ENCODE results near the gene ROBO1.

Gene ROBO1

GRCh38 chr3:79146024-79146423, 621.8 kb downstream of the ROBO1 start:
- DNase-seq: no peak

DNA sequence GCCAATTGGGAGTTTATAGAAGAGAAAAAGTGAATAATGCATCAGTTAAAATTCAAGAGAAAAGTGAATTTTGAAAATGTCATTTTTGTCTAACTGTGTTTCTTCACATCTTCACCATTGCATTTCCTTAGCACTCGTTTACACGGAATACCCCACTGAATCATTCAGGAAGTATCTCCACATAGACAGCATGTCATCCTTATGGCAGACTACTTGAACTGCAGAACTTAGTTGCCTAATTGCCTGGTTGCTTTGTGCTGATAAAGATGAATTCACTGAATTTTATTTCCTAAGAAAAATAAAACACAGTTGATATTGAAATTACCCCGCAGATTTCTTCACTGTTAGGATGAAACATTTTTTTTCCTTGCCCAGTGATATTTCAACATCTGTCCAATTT, 627.1 kb downstream of the ROBO1 start:
- no peak for DNase-seq

- DNase-seq: no peak
These were observed 628.3 kb downstream of the ROBO1 start for GRCh38 chr3:79139395-79140068.

DNA sequence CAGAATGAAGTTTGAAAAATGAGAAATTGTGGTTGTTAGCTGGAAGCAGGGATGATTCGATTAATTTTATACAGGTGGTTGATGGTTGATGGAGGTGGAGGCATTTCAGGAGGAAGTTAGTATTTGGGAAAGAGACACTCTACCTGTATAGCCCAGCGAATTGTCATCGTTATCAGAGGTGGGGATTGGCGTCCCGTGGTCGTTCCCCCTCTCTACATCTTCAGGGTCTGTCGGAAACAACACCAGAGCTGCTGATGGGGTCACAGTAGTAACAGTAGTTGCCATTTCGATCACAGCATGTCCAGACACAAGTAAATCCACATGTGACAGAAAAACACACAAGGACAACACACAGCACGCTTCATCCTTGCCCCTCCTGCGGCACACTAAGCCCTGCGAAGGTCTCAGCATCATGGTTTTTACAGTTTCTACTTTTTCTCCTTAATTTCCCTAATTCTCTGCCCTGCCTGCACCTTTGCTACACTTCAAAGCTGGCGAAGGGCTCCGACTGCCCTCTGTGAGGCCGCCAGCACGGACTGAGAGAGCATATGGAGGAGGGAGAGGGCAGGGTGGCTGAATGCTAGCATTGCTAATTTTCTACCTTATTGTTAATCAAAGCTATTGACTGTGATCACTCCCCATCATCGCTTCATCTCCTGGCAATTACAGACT, 642.3 kb downstream of the ROBO1 start:
- no peak for DNase-seq

DNA sequence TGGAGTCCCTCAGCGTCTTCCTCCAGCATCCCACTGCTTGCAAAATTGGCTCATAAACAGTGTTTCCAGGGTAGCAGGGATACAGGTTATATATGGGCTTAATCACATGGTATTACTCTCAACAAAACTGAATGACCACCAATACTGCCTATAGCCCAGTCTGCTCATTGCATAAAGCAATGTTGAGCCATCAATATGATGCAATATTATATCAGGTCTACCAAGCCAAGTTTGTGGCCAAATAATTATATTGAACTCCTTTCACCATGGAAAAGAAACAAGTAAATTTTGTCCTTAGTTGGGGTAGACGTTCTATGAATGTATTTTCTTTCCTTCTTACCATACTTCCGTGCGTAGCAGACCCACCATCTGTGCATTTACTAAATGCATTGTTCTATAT, 652.3 kb downstream of the ROBO1 start:
- no peak for DNase-seq

DNA sequence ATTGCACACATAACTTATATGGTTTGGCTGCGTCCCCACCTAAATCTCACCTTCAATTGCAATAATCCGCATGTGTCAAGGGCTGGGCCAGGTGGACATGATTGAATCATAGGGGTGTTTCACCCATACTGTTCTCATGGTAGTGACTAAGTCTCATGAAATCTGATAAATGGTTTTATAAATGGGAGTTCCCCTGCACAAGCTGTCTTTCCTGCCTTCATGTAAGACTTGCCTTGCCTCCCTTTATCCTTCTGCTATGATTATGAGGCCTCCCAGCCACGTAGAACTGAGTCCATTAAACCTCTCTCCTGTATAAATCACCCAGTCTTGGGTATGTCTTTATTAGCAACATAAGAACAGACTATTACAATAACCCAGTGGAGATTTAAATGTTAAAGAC, 653.9 kb downstream of the ROBO1 start:
- no peak for DNase-seq

DNA sequence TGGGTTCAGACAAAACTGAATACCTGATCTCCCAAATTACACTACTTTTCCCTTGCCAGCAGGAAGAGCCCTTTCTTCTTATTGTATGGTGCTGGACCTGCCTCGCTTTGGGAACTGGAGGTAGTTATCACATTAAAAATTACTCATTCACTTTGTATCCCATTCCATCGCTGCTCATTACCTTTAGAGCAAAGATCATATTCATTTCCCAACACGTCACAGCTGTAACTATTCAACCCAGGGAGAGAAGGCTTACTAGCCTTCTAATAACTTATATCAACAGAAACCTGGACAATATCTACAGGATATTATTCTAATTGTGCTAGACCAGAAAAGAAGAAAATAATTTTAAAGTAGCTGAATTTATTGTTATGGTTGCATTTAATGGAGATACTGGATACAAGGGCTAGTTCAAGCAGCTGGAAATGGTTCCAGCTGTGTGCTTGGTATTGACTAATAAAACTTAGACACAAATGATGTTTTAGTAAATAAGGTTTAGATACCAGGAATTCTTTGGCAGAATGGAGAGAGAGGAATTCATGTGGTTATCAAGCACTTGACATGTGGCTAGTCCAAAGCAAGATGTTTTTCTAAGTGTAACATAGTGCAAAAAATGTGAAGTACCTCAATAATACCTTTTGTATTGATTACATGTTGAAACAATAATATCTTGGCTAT, 656.3 kb downstream of the ROBO1 start:
- no peak for DNase-seq

GRCh38 chr3:79109754-79110153, 658.0 kb downstream of the ROBO1 start:
- DNase-seq: no peak

GRCh38 chr3:79103307-79103706, 664.5 kb downstream of the ROBO1 start:
- DNase-seq: no peak

DNA sequence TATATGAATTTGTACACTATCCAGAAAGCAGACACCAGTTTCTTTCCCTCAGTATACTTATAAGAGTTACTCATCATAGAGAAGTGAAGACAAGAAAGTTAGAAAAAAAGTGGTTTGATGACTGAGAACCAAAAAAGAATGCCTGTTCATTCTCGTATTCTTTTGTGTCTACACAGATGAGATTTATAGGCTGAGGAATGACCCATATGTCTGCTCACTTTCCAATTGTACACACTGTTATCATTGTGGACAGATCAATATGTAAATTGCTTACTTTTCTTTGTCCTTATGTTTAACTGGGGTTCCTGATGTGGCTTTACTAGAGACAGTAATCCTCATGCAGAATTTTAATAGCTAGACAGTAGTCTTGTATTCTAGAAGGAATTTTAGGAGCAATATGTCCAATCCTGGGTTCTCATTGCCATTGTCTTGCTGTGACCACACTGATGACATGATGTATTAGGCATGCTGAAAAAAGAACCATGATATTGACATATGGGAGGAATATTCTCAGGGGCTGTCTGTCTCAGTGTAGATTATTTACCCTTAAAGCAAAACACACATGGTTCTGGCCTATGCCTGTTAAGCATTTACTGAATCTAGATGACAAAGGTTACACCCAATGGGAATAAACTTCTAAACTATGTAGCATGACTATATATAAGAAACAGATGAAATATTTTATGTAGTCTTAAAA, 669.7 kb downstream of the ROBO1 start:
- DNase-seq: no peak

- DNase-seq: no peak
These were observed 673.1 kb downstream of the ROBO1 start for GRCh38 chr3:79094654-79095053.

- DNase-seq: no peak
These were observed 681.3 kb downstream of the ROBO1 start for GRCh38 chr3:79086514-79086913.

- no peak for DNase-seq
These were observed 682.6 kb downstream of the ROBO1 start for GRCh38 chr3:79085171-79085570.

- no peak for DNase-seq
These were observed 686.5 kb downstream of the ROBO1 start for GRCh38 chr3:79081335-79081734.

DNA sequence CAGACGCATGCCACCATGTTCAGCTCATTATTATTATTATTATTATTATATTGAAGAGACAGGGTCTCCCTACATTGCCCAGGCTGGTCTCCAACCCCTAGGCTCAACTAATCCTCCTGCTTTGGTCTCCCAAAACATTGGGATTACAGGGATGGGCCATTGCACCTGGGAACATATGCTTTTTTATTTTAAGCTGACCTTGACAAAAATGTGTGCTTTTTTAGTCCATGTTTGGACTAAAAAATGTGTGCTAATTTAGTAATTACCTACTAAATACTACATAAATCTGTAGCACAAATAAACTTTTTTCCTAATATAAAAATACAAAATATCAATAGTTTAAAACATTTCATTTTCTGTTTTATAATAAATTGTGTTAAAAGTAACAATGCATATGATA, 693.2 kb downstream of the ROBO1 start:
- DNase-seq: no peak

GRCh38 chr3:79067734-79068133, 700.1 kb downstream of the ROBO1 start:
- no peak for DNase-seq

- DNase-seq: no peak
These were observed 701.3 kb downstream of the ROBO1 start for GRCh38 chr3:79066481-79066880.

DNA sequence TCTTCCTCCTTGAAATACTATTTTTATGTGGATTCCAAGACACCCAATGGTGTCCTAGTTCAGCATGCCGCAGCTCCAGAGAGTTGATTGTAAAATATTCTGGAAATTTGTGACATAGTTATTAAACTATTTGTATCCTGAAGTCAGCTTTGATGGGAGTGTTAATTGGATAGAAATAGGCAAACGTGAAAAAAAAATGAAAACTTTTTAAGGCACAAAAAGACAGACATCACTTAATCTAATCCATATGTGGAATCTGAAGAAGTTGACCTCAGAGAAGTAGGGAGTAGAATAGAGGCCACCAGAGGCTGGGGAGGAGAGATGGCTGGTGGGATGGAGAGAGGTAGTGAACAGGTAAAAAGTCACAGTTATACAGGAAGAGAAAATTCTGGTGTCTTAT, 704.2 kb downstream of the ROBO1 start:
- DNase-seq: no peak

DNA sequence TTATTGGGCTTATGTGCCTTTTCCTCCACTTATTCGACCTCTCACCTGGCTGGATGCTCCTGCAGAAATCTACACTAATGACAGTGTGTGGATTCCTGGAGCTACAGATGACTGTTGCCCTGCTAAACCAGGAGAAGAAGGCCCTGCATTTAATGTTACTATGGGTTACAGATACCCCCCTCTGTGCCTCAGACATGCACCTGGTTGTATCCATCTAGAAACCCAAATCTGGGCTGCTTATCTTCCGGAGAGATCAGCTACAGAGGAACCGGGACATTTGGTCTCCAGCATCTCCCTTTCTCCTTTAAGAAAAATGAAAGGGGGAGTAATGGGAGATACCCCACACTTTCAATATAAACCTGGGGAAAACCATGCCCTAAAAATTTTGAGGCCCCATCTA, 710.0 kb downstream of the ROBO1 start:
- DNase-seq: no peak

DNA sequence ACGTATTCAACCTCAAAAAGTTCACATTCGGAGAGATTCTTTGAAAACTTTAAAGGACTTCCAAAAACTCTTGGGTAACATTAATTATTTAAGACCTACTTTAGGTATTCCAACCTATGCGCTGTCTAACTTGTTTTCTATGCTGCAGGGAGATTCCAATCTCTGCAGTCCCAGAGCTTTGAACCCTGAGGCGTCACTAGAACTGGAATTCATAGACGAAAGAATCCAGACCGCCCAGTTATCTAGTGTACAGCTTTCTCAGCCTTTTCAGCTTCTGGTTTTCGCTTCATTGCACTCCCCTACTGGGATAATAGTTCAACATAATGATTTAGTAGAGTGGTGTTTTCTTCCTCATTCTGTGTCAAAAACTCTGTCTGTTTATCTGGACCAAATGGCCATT, 711.3 kb downstream of the ROBO1 start:
- DNase-seq: no peak

- no peak for DNase-seq
These were observed 715.6 kb downstream of the ROBO1 start for GRCh38 chr3:79052054-79052681.

- DNase-seq: no peak
These were observed 720.2 kb downstream of the ROBO1 start for GRCh38 chr3:79047581-79047980.

DNA sequence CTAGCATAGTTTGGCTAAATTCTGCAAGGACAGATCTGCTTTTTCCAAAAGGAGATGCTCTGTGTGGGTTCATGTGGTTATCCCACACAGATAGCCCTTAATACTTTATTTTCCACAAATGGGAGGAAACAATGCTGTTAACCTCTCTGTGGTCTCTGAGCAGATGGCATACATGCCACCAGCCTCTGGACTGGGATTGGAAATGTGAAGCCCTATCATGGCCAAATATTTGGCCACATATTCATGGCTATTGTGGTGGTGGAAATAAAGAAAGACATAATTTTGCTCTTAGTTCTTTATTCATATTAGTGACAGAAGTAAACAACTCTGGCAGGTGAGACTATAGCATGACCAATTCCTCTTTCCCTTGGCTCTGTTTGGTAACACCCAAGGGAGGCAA, 726.2 kb downstream of the ROBO1 start:
- DNase-seq: no peak

Measured in effector CD8-positive, alpha-beta T cell (primary cell).